ENCODE data around the gene ROR1. TPM values are rescaled to one million over a fixed set of nuclear protein-coding genes. Genes with fewer than 3 reads are reported as not detected.
A peak's percentile ranks its signal among the peaks of the same experiment; 100 is the strongest.

Gene ROR1
- total and polyA plus RNA-seq, 2 of the 13 experiments (the other 11 are each of a cell fraction or from before 2014, with no cell fraction given), result 0.58 to 2.3 TPM

DNA sequence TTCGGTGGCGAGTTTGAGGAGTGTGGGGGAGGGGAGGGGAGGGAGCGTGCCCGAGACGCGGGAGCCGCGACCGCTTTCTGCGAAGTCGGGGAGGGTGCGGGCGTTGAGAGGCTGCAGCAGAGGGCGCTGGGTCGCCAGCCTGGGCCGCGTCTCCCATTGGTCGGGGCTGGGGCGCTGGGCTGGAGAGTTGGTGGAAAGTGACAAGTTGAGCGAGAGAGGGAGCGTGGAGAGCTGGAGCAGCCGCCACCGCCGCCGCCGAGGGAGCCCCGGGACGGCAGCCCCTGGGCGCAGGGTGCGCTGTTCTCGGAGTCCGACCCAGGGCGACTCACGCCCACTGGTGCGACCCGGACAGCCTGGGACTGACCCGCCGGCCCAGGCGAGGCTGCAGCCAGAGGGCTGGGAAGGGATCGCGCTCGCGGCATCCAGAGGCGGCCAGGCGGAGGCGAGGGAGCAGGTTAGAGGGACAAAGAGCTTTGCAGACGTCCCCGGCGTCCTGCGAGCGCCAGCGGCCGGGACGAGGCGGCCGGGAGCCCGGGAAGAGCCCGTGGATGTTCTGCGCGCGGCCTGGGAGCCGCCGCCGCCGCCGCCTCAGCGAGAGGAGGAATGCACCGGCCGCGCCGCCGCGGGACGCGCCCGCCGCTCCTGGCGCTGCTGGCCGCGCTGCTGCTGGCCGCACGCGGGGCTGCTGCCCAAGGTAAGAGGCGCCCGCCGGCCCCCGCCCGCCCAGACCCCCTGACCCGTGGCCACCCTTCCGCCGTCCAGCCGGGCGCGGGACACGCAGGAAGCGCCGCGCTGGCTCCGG, at the start of gene ROR1 (continued):
- TF ChIP-seq, protein P1, sequence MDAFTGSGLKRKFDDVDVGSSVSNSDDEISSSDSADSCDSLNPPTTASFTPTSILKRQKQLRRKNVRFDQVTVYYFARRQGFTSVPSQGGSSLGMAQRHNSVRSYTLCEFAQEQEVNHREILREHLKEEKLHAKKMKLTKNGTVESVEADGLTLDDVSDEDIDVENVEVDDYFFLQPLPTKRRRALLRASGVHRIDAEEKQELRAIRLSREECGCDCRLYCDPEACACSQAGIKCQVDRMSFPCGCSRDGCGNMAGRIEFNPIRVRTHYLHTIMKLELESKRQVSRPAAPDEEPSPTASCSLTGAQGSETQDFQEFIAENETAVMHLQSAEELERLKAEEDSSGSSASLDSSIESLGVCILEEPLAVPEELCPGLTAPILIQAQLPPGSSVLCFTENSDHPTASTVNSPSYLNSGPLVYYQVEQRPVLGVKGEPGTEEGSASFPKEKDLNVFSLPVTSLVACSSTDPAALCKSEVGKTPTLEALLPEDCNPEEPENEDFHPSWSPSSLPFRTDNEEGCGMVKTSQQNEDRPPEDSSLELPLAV (CRISPR knock-in tag; conservative IDR thresholded peaks at IDR 0.05; ENCODE audit: low read depth), result no peak
- no peak for TF ChIP-seq PRPF4 (IDR thresholded peaks at IDR 0.05; ENCODE audit: low read depth, low read length, poor library complexity, severe bottlenecking)
- TF ChIP-seq HOXA3 (CRISPR knock-in tag; IDR thresholded peaks at IDR 0.05), result peak; percentile 57; the same call in 1 of the 2 replicates
- peak; percentile 45; the same call in 1 of the 2 replicates for TF ChIP-seq ZNF556 (CRISPR knock-in tag; IDR thresholded peaks at IDR 0.05; ENCODE audit: borderline replicate concordance)
- peak; percentile 75 for TF ChIP-seq KDM2A (CRISPR knock-in tag; IDR thresholded peaks at IDR 0.05; ENCODE audit: borderline replicate concordance, low read depth)
- TF ChIP-seq, protein P2, sequence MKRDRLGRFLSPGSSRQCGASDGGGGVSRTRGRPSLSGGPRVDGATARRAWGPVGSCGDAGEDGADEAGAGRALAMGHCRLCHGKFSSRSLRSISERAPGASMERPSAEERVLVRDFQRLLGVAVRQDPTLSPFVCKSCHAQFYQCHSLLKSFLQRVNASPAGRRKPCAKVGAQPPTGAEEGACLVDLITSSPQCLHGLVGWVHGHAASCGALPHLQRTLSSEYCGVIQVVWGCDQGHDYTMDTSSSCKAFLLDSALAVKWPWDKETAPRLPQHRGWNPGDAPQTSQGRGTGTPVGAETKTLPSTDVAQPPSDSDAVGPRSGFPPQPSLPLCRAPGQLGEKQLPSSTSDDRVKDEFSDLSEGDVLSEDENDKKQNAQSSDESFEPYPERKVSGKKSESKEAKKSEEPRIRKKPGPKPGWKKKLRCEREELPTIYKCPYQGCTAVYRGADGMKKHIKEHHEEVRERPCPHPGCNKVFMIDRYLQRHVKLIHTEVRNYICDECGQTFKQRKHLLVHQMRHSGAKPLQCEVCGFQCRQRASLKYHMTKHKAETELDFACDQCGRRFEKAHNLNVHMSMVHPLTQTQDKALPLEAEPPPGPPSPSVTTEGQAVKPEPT (CRISPR knock-in tag; IDR thresholded peaks at IDR 0.05; ENCODE audit: low read depth), result 0 out of 2 replicates have a peak, but pooled peaks have one; percentile 32
- no peak for TF ChIP-seq ZSCAN12 (CRISPR knock-in tag; IDR thresholded peaks at IDR 0.05)
- no peak for TF ChIP-seq ZFX (CRISPR knock-in tag; IDR thresholded peaks at IDR 0.05; ENCODE audit: low read depth)
- peak; percentile 84 for TF ChIP-seq HIVEP1 (CRISPR knock-in tag; IDR thresholded peaks at IDR 0.05)
- TF ChIP-seq NFRKB (IDR thresholded peaks at IDR 0.05), result no peak
- peak; percentile 84 for TF ChIP-seq EED (CRISPR knock-in tag; IDR thresholded peaks at IDR 0.05)
- TF ChIP-seq ZKSCAN5 (CRISPR knock-in tag; IDR thresholded peaks at IDR 0.05), result no peak
- TF ChIP-seq EZH2 (conservative IDR thresholded peaks at IDR 0.05; ENCODE audit: low read depth, low read length), result no peak
- TF ChIP-seq ZNF703 (CRISPR knock-in tag; IDR thresholded peaks at IDR 0.05; ENCODE audit: borderline replicate concordance), result 0 out of 2 replicates have a peak, but pooled peaks have one; percentile 45
- TF ChIP-seq GABPB1 (CRISPR knock-in tag; IDR thresholded peaks at IDR 0.05), result peak; percentile 72
- TF ChIP-seq, protein P3, sequence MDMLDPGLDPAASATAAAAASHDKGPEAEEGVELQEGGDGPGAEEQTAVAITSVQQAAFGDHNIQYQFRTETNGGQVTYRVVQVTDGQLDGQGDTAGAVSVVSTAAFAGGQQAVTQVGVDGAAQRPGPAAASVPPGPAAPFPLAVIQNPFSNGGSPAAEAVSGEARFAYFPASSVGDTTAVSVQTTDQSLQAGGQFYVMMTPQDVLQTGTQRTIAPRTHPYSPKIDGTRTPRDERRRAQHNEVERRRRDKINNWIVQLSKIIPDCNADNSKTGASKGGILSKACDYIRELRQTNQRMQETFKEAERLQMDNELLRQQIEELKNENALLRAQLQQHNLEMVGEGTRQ (IDR thresholded peaks at IDR 0.05; ENCODE audit: low read depth, low read length), result no peak
- TF ChIP-seq, protein P3 (CRISPR knock-in tag; IDR thresholded peaks at IDR 0.05; ENCODE audit: borderline replicate concordance), result no peak
- TF ChIP-seq, protein P4, sequence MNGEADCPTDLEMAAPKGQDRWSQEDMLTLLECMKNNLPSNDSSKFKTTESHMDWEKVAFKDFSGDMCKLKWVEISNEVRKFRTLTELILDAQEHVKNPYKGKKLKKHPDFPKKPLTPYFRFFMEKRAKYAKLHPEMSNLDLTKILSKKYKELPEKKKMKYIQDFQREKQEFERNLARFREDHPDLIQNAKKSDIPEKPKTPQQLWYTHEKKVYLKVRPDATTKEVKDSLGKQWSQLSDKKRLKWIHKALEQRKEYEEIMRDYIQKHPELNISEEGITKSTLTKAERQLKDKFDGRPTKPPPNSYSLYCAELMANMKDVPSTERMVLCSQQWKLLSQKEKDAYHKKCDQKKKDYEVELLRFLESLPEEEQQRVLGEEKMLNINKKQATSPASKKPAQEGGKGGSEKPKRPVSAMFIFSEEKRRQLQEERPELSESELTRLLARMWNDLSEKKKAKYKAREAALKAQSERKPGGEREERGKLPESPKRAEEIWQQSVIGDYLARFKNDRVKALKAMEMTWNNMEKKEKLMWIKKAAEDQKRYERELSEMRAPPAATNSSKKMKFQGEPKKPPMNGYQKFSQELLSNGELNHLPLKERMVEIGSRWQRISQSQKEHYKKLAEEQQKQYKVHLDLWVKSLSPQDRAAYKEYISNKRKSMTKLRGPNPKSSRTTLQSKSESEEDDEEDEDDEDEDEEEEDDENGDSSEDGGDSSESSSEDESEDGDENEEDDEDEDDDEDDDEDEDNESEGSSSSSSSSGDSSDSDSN (CRISPR knock-in tag; IDR thresholded peaks at IDR 0.05), result peak; percentile 96
- no peak for TF ChIP-seq MED8 (CRISPR knock-in tag; IDR thresholded peaks at IDR 0.05; ENCODE audit: insufficient replicate concordance)
- TF ChIP-seq FOXA3 (CRISPR knock-in tag; IDR thresholded peaks at IDR 0.05), result 0 out of 2 replicates have a peak, but pooled peaks have one; percentile 10
- peak; percentile 61; the same call in 1 of the 2 replicates for TF ChIP-seq ZNF234 (CRISPR knock-in tag; conservative IDR thresholded peaks at IDR 0.05)
- TF ChIP-seq RAD21 (CRISPR knock-in tag; IDR thresholded peaks at IDR 0.05), result peak; percentile 45

All from HepG2 (cell line).